Activated CD8-positive, alpha-beta memory T cell treated with anti-CD3 and anti-CD28 coated beads for 48 hours (primary cell): ENCODE results near the gene FAM47C.
"Not testable (repeated sequence)": the region's sequence is repeated elsewhere in the genome, so short reads cannot be mapped to it uniquely, and the experiment has no call there.

Source experiments
- DNase-seq, 3 experiments: peaks; one replicate each; pipeline ENCODE4 v3.0.0-alpha.2; 2020; ENCODE audit warnings: low read depth in 2 of 3, low spot score in 2 of 3

Gene FAM47C

GRCh38 chrX:37008182-37008581 lies at the start of gene FAM47C:
TSS of gene FAM47C (plus strand) at chrX:37008366. CDS start at chrX:37008411, 45 bp downstream.
- not testable (repeated sequence) for DNase-seq

GRCh38 chrX:36961590-36961989 lies 46.6 kb upstream of the FAM47C start:
- no peak for DNase-seq

GRCh38 chrX:36963069-36963808 lies 44.9 kb upstream of the FAM47C start:
- no peak for DNase-seq

- DNase-seq, result no peak
Observed at GRCh38 chrX:36963852-36964251, 44.3 kb upstream of the FAM47C start.

GRCh38 chrX:36973575-36973974 lies 34.6 kb upstream of the FAM47C start:
- no peak for DNase-seq

GRCh38 chrX:36974911-36975310 lies 33.3 kb upstream of the FAM47C start:
- no peak for DNase-seq

GRCh38 chrX:36978886-36979285 lies 29.3 kb upstream of the FAM47C start:
- no peak for DNase-seq

GRCh38 chrX:36983831-36984230 lies 24.3 kb upstream of the FAM47C start:
- DNase-seq, result no peak

GRCh38 chrX:36985416-36986209 lies 22.6 kb upstream of the FAM47C start:
- not testable (repeated sequence) for DNase-seq

- DNase-seq, result no peak
Observed at GRCh38 chrX:36986231-36986630, 21.9 kb upstream of the FAM47C start.

GRCh38 chrX:36987212-36987611 lies 21.0 kb upstream of the FAM47C start:
- DNase-seq, result not testable (repeated sequence)

GRCh38 chrX:37000140-37000539 lies 8.0 kb upstream of the FAM47C start:
- no peak for DNase-seq

- no peak for DNase-seq
Observed at GRCh38 chrX:37010496-37010895, 2.3 kb downstream of the FAM47C start.

GRCh38 chrX:37034260-37034659 lies 26.1 kb downstream of the FAM47C start:
- DNase-seq, result not testable (repeated sequence)

GRCh38 chrX:37036674-37037220 lies 28.6 kb downstream of the FAM47C start:
- not testable (repeated sequence) for DNase-seq

- DNase-seq, result not testable (repeated sequence)
Observed at GRCh38 chrX:37038814-37039213, 30.6 kb downstream of the FAM47C start.

- DNase-seq, result not testable (repeated sequence)
Observed at GRCh38 chrX:37042956-37043885, 35.1 kb downstream of the FAM47C start.

- no peak for DNase-seq
Observed at GRCh38 chrX:37047776-37048175, 39.6 kb downstream of the FAM47C start.

- not testable (repeated sequence) for DNase-seq
Observed at GRCh38 chrX:37057572-37057971, 49.4 kb downstream of the FAM47C start.

- no peak for DNase-seq
Observed at GRCh38 chrX:37060999-37061398, 52.8 kb downstream of the FAM47C start.
